K562 (cell line): ENCODE results near the gene SRD5A2.

ENCODE experiments used
- CHD2 ChIP-seq: IDR thresholded peaks from 2 replicates; pipeline ENCODE4 v1.6.1; 2011; ENCODE audit warnings: low read depth, low read length
- GABPA ChIP-seq: fragments of 200-800 bp; sonication (Bioruptor generic); conservative IDR thresholded peaks from 2 replicates; pipeline ENCODE4 v1.6.1; 2016; ENCODE audit warnings: low read depth, missing genetic modification characterization, missing compliant biosample characterization
- NFYB ChIP-seq: IDR thresholded peaks from 2 replicates; pipeline ENCODE4 v1.6.1; 2011; ENCODE audit warnings: mild to moderate bottlenecking, moderate library complexity; ENCODE audit not compliant: insufficient read length; ENCODE audit errors: extremely low read depth
- POLR2A ChIP-seq: fragments of 450-650 bp; conservative IDR thresholded peaks from 2 replicates; pipeline ENCODE4 v1.6.1; 2016
- ZKSCAN1 ChIP-seq: fragments of 150-350 bp; IDR thresholded peaks from 2 replicates; pipeline ENCODE4 v1.6.1; 2016; ENCODE audit warnings: low read depth, low read length
- ZNF3 ChIP-seq: fragments of 250-450 bp; sonication (Bioruptor Pico); IDR thresholded peaks from 2 replicates; pipeline ENCODE4 v1.5.0; 2021; ENCODE audit warnings: mild to moderate bottlenecking, moderate library complexity
- TF ChIP-seq, protein P1 (sequence below): fragments of 250-450 bp; sonication (Bioruptor Pico); IDR thresholded peaks from 2 replicates; pipeline ENCODE4 v1.8.0; 2021; ENCODE audit warnings: moderate library complexity, mild to moderate bottlenecking, inconsistent platforms

DNA sequence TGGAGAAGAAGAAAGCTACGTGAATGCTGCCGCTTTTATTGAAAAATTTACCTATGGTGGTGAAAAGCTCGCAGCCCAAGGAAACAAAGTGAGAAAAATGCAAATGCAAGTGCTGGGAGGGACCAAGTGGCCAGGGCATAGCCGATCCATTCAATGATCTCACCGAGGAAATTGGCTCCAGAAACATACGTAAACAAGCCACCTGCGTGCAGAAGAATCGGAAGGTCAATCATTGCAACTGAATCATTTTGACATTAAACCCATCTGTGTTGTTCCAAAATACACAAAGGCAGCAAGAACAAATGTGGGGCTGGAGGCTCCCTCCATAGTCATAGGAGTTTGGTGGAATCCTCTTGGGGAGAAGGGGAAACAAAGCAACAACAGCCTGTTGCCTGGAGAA, 51.5 kb downstream of the SRD5A2 start:
- TF ChIP-seq POLR2A: no peak
- TF ChIP-seq, protein P1, sequence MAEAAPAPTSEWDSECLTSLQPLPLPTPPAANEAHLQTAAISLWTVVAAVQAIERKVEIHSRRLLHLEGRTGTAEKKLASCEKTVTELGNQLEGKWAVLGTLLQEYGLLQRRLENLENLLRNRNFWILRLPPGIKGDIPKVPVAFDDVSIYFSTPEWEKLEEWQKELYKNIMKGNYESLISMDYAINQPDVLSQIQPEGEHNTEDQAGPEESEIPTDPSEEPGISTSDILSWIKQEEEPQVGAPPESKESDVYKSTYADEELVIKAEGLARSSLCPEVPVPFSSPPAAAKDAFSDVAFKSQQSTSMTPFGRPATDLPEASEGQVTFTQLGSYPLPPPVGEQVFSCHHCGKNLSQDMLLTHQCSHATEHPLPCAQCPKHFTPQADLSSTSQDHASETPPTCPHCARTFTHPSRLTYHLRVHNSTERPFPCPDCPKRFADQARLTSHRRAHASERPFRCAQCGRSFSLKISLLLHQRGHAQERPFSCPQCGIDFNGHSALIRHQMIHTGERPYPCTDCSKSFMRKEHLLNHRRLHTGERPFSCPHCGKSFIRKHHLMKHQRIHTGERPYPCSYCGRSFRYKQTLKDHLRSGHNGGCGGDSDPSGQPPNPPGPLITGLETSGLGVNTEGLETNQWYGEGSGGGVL (CRISPR knock-in tag): no peak
- TF ChIP-seq ZNF3 (CRISPR knock-in tag): no peak
- no peak for TF ChIP-seq NFYB
- TF ChIP-seq CHD2: no peak
- TF ChIP-seq ZKSCAN1: no peak
- no peak for TF ChIP-seq GABPA (tag)
